MCF 10A (cell line): ENCODE data around the gene ARHGAP24. TPM values are rescaled to one million over a fixed set of nuclear protein-coding genes. Genes with fewer than 3 reads are reported as not detected.

Experiments used
- BruUV-seq: library from RNA; stranded (reverse); fragments of 400-500 nt; replicated peaks from 2 replicates; lab custom pipeline; 2021; lab: Mats Ljungman, UMichigan
- CTCF ChIA-PET: fragments of 300-600 bp; sonication (Branson Sonifier 250); formaldehyde crosslinking; extraction: SDS; loops from one replicate; lab custom pipeline; 2021; ENCODE audit warnings: antibody characterized with exemption, inconsistent platforms; lab: Yijun Ruan, JAX
- POLR2A ChIA-PET: fragments of 300-600, 350-650 bp; sonication (Branson Sonifier 250); formaldehyde crosslinking; extraction: SDS; loops from one replicate; lab custom pipeline; 2020; ENCODE audit warnings: antibody characterized with exemption, inconsistent platforms; lab: Yijun Ruan, JAX
- DNase-seq: peaks from one replicate; pipeline ENCODE4 v3.0.0-alpha.2; 2018; ENCODE audit not compliant: unreplicated experiment
- H3K27ac Mint-ChIP-seq: one replicate; pipeline ENCODE4 v1.8.0; 2022; ENCODE audit warnings: mild to moderate bottlenecking, low read depth, mixed read lengths; ENCODE audit not compliant: unreplicated experiment
- H3K27me3 Mint-ChIP-seq: one replicate; pipeline ENCODE4 v1.8.0; 2022; ENCODE audit warnings: mixed read lengths; ENCODE audit not compliant: insufficient read depth, unreplicated experiment
- H3K36me3 Mint-ChIP-seq: one replicate; pipeline ENCODE4 v1.8.0; 2022; ENCODE audit warnings: mild to moderate bottlenecking, moderate library complexity, mixed read lengths; ENCODE audit not compliant: insufficient read depth, unreplicated experiment
- H3K4me1 Mint-ChIP-seq: one replicate; pipeline ENCODE4 v1.8.0; 2022; ENCODE audit warnings: mixed read lengths; ENCODE audit not compliant: insufficient read depth, unreplicated experiment
- H3K4me3 Mint-ChIP-seq: one replicate; pipeline ENCODE4 v1.8.0; 2022; ENCODE audit warnings: mild to moderate bottlenecking, moderate library complexity, mixed read lengths; ENCODE audit not compliant: unreplicated experiment
- H3K9me3 Mint-ChIP-seq: one replicate; pipeline ENCODE4 v1.8.0; 2022; ENCODE audit warnings: mixed read lengths; ENCODE audit not compliant: unreplicated experiment
- intact Hi-C: fragments of 100-400 bp; cut with micrococcal nuclease; formaldehyde crosslinking; loops from 2 replicates; pipeline ENCODE4 v1.14.1; 2022
- total RNA-seq: library from RNA; stranded (reverse); gene quantifications from 2 replicates; pipeline ENCODE4 v1.2.3, GENCODE V29; 2022
- TF ChIP-seq, protein P1 (sequence below): fragments of 200-600 bp; IDR thresholded peaks from one replicate; pipeline ENCODE4 v1.8.0; 2022; ENCODE audit warnings: antibody characterized with exemption, mild to moderate bottlenecking; ENCODE audit not compliant: unreplicated experiment

The ARHGAP24 gene
- total RNA-seq, 1 experiment from 2014 or later: 2.6 TPM

DNA sequence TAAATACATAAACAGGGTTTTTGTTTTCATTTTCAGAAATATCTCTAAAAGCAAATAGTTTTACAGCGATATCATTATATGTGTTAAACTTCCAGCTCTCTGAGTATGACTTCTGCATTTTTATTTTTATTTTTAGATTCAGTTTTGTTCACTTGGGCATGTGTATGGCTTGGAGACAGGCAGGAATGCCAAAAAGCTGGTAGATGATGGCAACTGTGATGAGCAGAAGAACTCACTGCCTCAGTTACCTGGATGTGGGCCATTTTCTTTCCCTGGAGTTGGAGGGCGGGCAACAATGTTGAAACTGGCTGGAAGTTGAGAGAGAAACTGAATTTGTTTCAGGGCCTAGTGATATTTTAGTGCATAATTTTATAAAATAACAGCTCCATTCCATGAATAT lies 266.4 kb downstream of the ARHGAP24 start:
- ChIA-PET CTCF (interaction anchor here (0.9 to 1.6 kb wide), 2 partner anchors 10 to 189 kb away, joined by 3 to 6 read pairs; no protein-coding TSS in a partner anchor), POLR2A (interaction anchor here (0.6 to 1.9 kb wide), 5 partner anchors 9 to 573 kb away, joined by 3 to 9 read pairs (median 4); no protein-coding TSS in a partner anchor)
- Mint-ChIP-seq H3K9me3 (no peaks in the 10 kb centered on the region), H3K27me3 (no peaks in the 10 kb centered on the region), H3K36me3 (peaks cover 6% of the 10 kb centered on the region), H3K27ac (peak overlapping the region; percentile 80), H3K4me3 (no peak overlapping the region), H3K4me1 (peaks cover 52% of the 10 kb centered on the region)
- TF ChIP-seq, protein P1, sequence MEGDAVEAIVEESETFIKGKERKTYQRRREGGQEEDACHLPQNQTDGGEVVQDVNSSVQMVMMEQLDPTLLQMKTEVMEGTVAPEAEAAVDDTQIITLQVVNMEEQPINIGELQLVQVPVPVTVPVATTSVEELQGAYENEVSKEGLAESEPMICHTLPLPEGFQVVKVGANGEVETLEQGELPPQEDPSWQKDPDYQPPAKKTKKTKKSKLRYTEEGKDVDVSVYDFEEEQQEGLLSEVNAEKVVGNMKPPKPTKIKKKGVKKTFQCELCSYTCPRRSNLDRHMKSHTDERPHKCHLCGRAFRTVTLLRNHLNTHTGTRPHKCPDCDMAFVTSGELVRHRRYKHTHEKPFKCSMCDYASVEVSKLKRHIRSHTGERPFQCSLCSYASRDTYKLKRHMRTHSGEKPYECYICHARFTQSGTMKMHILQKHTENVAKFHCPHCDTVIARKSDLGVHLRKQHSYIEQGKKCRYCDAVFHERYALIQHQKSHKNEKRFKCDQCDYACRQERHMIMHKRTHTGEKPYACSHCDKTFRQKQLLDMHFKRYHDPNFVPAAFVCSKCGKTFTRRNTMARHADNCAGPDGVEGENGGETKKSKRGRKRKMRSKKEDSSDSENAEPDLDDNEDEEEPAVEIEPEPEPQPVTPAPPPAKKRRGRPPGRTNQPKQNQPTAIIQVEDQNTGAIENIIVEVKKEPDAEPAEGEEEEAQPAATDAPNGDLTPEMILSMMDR: no peak
- intact Hi-C loops: loop anchor here (10.0 kb wide), 1 partner anchor 197 kb away; no protein-coding TSS in a partner anchor
- DNase-seq: no peak
- BruUV-seq: no TSS peak

DNA sequence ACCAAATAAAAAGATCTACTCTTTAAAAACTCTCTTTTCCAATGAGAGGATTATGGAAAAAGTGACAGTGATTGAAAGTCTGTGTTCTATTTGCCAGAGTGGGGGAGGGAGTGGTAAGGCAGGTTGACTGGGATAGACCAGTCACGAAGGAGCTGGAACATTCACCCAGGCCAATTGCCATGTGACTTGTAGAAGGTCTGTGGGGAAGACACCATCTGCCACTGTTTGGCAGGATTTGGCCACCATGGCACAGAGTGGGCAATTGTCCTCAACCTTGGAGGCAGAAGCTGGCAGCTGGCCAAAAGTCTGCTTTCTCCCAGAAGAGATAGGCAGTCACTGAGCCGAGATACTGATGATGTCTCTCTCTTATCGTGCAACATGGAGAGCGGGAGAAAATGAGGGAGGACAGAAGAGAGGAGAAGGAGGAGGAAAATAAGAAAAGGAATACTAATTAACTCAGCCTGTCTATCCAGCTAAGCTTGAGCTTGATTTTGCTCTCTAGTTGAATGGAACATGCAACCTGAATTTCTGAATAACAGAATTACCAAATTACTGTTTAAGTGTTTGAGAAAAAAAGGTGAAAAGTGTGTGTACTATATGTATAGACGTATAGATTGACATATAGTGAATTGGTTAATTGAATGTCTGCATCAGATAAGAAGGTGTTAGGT lies 267.1 kb downstream of the ARHGAP24 start:
- no peaks in the 10 kb centered on the region for H3K27me3 Mint-ChIP-seq
- H3K9me3 Mint-ChIP-seq: no peaks in the 10 kb centered on the region
- ChIA-PET CTCF (interaction anchor here (0.6 to 0.9 kb wide), 2 partner anchors 190 to 245 kb away, joined by 3 to 5 read pairs; no protein-coding TSS in a partner anchor), POLR2A (interaction anchor here (0.6 to 1.9 kb wide), 6 partner anchors 10 to 595 kb away, joined by 3 to 9 read pairs (median 4); no protein-coding TSS in a partner anchor)
- peak overlapping the region; percentile 80 for H3K27ac Mint-ChIP-seq
- H3K4me1 Mint-ChIP-seq: peaks cover 52% of the 10 kb centered on the region
- no TSS peak for BruUV-seq
- intact Hi-C loops: loop anchor here (10.0 kb wide), 1 partner anchor 197 kb away; no protein-coding TSS in a partner anchor
- TF ChIP-seq, protein P1: no peak
- DNase-seq: no peak
- H3K4me3 Mint-ChIP-seq: no peak overlapping the region
- H3K36me3 Mint-ChIP-seq: peaks cover 6% of the 10 kb centered on the region

DNA sequence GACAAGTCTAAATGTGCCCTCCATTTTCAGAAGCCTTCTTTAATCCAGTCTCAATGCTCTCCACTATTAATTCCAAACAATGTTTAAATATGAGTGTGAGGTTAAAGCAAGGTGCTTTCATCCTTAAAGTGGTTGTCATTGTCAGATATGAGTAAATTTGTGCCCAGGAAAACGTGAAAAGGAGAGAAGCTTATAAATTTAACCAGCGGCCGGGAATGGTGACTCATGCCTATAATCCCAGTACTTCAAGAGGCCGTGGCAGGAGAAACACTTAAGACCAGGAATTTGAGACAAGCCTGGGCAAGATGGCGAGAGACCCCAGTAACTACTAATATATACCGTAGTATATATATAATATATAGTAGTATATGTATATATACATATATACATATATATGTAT lies 270.0 kb downstream of the ARHGAP24 start:
- Mint-ChIP-seq H3K4me1 (peaks cover 46% of the 10 kb centered on the region), H3K27me3 (no peaks in the 10 kb centered on the region), H3K36me3 (peaks cover 6% of the 10 kb centered on the region), H3K27ac (peak overlapping the region; percentile 97), H3K9me3 (no peaks in the 10 kb centered on the region), H3K4me3 (peak overlapping the region; percentile 9)
- BruUV-seq: no TSS peak
- TF ChIP-seq, protein P1: no peak
- intact Hi-C loops: loop anchor here (5.0 to 10.0 kb wide), 2 partner anchors 200 to 328 kb away; no protein-coding TSS in a partner anchor
- ChIA-PET POLR2A (interaction anchor here (0.6 to 4.8 kb wide), 9 partner anchors 9 to 598 kb away, joined by 3 to 26 read pairs (median 4); partner anchors contain the start of gene ARHGAP24), CTCF (interaction anchor here (0.6 to 7.8 kb wide), 9 partner anchors 9 to 661 kb away, joined by 3 to 128 read pairs (median 3); no protein-coding TSS in a partner anchor)
- peak; percentile 71 for DNase-seq

DNA sequence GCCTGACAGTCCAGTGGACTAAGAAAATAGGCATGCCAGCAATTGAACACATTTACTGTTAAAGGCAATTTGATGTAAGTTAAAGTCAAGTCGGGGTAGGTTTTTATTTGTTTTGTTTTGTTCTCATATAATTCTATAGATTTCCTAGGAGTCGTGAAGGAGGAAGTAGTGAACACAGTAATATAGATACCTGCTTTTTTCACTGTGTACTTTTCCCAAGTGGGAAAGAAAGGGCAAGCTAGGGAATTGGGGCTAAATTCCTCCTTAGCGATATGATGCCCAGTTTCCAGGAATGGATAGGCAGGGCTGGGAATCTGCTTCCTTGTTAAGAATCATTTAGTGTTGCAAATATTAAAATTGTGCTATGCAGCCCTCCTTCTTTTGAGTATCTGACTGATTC lies 271.0 kb downstream of the ARHGAP24 start:
- Mint-ChIP-seq H3K36me3 (peaks cover 6% of the 10 kb centered on the region), H3K27ac (no peak overlapping the region), H3K4me3 (no peak overlapping the region), H3K9me3 (no peaks in the 10 kb centered on the region), H3K27me3 (no peaks in the 10 kb centered on the region), H3K4me1 (peaks cover 40% of the 10 kb centered on the region)
- intact Hi-C loops: loop anchor here (5.0 to 10.0 kb wide), 2 partner anchors 201 to 329 kb away; no protein-coding TSS in a partner anchor
- ChIA-PET POLR2A (interaction anchor here (0.7 to 4.8 kb wide), 3 partner anchors 26 to 597 kb away, joined by 3 to 26 read pairs (median 6); partner anchors contain the start of gene ARHGAP24), CTCF (interaction anchor here (0.6 to 7.8 kb wide), 9 partner anchors 33 to 1004 kb away, joined by 3 to 128 read pairs (median 3); no protein-coding TSS in a partner anchor)
- BruUV-seq: no TSS peak
- no peak for DNase-seq
- TF ChIP-seq, protein P1: no peak
